ENCODE measurements around the gene PRMT1.

GRCh38 chr19:49658566-49659442, 18.3 kb upstream of the PRMT1 start:
- no peak for TF ChIP-seq CTCF (IDR thresholded peaks at IDR 0.05)
- no peak for TF ChIP-seq POLR2A (IDR thresholded peaks at IDR 0.05)
